GF-D8 (cell line): ENCODE measurements around the gene HCN3.
A peak's percentile ranks its signal among the peaks of the same experiment; 100 is the strongest.
"Not testable (repeated sequence)": the region's sequence is repeated elsewhere in the genome, so short reads cannot be mapped to it uniquely, and the experiment has no call there.

Source experiments
- DNase-seq: peaks from one replicate; lab custom pipeline; 2025; lab: John Stamatoyannopoulos, UW

The HCN3 gene

DNA sequence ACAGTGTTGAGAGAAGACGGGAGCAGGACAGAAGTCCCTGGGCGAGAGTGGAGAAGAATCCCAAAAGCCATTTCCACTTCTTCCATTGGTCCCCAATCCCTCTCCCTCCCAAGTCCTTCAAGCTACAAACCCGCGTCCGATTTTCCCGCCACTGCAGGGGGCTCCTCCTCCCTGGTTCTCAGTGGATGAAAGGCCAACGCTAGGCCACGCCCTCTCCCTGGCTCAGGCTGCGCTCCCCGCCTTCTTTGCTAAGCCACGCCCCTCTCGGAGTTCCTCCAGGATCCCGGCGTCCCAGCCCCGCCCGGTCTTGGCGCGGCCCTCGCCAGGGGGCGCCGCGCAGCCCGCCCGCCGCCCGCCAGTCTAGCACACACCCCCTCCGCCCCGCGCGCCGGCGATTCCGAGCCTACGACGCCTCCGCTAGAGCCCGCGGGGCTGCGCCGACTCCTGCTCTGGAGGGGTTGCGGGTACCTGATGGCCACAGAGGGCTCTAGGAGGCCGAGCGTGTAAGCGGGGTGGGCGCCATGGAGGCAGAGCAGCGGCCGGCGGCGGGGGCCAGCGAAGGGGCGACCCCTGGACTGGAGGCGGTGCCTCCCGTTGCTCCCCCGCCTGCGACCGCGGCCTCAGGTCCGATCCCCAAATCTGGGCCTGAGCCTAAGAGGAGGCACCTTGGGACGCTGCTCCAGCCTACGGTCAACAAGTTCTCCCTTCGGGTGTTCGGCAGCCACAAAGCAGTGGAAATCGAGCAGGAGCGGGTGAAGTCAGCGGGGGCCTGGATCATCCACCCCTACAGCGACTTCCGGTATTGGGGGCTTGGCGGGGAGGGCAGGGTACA, at the start of gene HCN3:
HCN3 (plus strand) TSS at position 394 of the 832 bp plus-strand sequence; CDS start at position 522, 128 bp downstream.
- peak; percentile 85 for DNase-seq

DNA sequence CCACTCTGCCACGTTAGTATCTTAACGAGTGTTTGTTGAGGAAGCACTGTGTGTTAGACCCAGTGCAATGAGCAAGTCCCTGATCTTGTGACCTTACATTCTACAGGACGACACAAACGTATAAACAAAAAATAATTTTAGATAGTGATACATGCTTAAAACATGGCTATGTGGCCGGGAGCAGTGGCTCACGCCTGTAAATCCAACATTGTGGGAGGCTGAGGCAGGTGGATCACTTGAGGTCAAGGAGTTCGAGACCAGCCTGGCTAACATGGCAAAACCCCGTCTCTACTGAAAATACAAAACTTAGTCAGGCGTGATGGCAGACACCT, 49.2 kb upstream of the HCN3 start:
- no peak for DNase-seq

DNA sequence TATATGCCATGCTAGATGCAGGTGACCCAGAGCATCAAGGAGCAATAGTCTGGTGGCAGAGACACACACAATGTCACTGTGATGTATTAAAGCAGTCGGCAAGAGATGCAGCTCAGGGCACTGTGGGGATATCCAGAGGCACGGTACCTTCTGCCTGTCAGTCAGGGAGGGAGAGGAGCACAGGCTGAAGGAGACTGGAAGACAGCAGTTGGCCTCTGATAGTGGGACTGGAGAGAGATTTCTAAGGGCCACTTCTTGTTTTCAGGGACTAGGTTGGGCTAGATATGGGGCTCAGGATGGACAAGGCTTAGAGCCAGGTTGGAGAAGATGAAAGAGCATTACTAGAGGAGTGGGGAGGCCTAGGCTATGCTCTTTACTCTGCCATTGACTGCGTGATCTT, 46.0 kb upstream of the HCN3 start:
- DNase-seq = not testable (repeated sequence)

DNA sequence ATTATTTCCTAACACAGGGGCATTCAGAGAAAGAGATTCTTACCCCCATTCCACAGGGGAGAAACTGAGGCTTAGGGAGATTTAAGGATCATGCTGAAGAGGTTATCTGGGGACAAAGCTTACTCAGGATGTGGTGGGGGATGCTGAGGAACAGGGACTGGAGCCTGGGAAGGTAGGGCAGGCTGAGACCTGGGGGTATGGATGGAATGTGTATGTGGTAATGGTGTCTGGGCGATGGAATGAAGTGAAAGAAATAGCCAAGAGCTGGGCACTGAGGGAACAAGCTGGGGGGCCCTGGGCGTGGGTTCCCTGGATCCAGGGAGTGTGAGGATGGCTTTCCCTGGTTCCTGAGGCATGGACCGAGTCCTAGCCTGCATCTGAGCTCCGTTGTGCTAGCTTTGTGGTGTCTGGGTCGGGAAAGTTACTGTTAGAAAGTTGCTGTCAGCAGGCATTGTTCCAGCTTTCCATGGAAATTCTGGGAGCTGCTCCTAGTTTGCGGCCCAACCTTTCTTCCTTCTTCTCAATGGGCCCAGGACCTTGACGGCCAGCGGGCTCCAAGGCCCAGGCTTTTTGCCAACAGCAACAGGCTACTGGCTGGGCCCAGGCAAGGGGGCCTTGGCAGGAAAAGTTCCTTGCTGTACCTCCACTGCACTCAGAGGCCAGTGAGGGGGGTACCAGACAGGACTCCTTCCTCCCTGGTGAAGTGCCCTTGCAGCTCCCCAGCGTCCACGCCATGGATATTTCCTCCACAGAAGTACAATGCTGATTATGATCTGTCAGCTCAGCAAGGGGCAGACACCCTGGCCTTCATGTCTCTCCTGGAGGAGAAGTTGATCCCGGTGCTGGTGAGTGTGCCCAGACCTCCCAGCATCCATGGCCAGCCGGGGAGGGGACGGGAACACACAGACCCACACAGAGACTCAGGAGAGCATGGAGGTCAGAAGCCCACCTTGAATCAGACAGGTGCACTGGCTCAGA, 45.0 kb upstream of the HCN3 start:
- not testable (repeated sequence) for DNase-seq

DNA sequence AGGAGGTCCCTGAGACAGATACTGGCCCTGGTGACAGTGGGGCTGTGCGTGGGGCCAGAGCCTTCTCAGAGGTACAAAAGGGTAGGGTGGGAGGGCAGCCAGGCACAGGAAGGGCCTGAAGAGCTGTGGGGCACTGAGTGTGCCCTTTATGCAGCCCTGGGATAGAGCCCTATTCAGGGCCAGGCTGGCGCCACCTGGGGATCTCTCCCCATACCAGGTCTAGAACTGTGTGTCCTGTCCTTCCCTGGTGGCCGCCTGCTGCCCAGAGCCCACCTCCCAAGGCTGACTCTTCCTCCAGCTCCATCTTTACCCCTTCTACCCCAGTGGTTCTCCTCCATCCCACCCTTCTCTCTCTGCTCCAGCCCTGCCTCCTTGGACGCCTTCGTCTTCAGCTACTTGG, 43.8 kb upstream of the HCN3 start:
- not testable (repeated sequence) for DNase-seq

- not testable (repeated sequence) for DNase-seq
Observed at GRCh38 chr1:155235375-155235774, 41.9 kb upstream of the HCN3 start.

DNA sequence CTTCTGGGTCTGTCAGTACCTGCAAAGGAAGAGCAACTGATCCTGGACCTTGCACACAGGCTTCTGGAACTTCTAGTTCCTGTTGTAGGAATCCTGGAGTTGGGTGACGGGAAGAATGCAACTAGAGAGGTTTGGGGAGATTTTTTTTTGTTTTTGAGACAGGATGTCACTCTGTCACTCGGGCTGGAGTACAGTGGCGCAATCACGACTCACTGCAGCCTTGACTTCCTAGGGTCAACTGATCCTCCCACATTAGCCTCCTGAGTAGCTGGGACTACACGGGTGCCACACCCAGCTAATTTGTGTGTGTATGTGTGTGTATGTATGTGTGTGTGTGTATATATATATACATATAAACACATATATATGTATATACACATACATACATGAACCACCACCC, 40.8 kb upstream of the HCN3 start:
- DNase-seq = no peak

DNA sequence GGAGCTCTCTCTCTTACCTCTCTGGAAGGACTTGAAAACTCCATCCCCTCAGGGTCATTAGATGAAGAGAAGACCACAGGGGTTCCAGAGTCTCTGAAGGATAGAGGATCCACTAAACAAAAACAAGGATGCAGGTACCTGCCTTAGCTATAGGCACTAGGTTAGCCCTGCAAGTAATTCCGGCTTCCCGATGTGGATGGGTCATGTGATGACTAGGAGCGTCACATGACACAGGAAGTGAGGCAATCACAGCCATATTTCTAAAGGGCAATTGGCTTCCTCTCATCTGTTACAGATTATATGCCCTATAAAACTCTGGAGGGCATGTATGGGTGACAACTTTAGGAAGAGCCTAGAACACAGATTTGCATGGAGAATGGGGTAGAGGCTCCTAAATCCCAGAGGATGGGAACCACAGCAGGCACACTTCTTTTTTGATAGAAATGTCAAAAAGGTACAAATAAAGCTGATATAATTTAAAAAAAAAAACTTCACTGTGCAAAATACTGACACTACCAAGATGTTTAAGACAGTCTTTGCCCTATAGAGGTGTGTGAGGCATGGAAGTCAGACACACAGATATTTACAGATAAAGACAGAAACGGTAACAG, 36.1 kb upstream of the HCN3 start:
- peak; percentile 71 for DNase-seq

DNA sequence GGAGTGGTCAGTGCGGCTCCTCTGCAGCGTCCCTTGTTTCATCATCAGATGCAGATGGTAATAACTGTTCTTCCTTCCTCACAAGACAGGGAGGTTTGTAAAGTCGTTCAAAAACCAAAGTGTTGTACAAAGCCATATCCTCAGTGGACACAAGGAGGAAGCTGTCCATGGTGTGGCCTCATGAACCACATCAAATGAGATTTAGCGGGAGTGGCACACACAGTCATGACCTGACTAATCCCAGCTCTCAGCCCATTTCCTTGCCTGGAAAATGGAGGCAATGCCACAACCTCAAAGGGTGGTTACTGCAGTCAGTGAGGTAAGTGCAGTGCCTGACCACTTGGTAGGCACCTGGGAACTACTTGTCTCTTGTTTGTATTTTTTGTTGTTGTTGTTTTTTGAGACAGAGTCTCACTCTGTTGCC, 35.4 kb upstream of the HCN3 start:
- peak; percentile 79 for DNase-seq

DNA sequence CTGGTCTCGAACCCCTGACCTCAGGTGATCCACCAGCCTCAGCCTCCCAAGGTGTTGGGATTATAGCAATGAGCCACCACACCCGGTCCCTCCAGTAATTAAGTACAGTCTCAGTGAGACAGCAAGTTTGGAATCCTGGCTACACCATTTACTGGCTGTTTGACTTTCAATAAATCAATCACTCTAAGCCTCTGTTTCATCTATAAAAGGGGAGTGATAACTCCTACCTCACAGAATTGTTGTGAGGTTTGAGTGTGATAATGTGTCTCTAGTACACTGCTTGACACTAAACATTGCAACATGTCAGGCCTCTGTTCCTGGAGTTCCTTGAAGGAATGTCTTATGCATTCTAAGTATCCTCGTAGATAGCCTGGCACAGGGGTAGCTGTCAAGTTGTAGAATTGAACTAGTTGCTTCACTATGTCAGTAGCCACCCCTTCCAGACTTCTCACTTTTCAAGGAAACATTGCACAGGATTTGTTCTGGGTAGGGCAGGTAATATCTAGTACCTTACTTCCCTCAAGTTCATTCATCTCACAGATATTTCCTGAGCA, 34.4 kb upstream of the HCN3 start:
- DNase-seq = no peak

- peak; percentile 98 for DNase-seq
Observed at GRCh38 chr1:155244368-155245162, 32.7 kb upstream of the HCN3 start.

- DNase-seq = no peak
Observed at GRCh38 chr1:155245163-155245524, 32.1 kb upstream of the HCN3 start.

DNA sequence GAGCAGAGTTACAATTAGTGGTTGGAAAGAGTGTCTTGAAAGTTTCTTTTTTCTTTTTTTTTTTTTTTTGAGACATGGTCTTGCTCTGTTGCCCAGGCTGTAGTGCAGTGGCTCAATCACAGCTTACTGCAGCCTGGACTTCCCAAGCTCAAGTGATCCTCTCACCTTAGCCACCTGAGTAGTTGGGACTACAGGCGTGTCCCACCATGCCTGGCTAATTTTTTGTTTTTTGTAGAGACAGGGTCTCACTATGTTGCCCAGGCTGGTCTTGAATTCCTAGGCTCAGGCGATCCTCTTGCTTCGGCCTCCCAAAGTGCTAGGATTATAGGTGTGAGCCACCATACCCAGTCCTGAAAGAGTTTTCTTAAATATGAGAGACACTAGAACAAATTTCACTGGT, 30.5 kb upstream of the HCN3 start:
- DNase-seq = not testable (repeated sequence)

GRCh38 chr1:155247667-155248553, 29.4 kb upstream of the HCN3 start:
- DNase-seq = no peak

DNA sequence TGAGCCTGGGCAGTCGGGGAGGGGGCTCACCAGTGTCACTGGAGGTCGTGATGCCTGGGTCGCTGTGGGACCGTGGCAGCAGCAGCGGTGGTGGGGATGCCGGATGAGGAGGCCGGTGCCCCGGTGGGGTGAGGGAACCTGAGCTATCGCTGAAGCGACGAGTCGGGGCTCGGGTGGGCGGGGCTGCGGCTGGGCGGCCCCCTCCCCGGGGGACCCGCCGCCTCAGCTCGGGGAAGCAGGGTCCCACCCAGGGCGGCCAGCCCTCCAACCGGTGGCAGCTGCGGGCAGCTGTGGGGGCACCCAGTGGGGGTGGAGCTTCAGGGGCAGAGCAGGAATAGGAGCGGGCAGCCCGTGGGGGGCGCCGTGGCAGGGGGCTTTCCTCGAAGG, 27.0 kb upstream of the HCN3 start:
- DNase-seq = no peak

DNA sequence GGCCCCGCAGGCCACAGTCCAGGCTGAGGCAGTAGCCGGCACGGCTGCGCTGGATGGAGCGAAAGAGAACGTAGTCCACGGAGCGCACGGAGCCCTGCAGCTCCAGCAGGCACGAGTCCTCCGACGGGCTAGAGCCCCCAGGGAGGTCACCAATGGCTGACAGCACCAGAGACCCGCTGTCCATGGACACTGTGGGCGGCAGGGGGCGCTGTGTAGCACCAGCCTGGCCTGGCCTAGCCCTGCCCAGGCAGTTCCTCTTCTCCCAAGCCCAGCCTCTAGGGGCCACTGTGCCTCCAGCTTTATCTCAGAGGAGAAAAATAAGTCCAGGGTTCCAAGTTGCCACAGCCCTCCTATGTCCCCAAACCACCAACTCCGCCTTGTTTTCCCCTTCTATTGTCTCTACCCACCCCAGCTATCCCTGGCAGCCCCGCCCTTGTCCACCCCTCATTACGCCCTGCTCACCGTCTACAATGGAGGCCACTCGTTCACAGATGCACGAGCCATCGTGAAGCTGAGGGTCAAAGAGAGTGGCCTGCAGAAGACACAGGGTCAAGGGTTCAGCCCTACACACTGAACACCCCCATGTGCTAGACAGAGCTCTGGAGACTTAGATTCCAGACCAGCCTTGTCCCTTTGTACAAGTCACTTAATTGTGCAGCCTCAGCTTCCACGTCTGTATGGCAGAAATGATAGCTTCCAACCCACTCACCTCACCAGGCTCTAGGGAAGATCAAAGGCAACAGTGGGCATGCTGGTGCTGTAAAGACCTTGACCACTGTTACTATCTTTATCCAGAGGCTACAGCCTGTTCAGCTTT, 26.4 kb upstream of the HCN3 start:
- DNase-seq = peak; percentile 66

DNA sequence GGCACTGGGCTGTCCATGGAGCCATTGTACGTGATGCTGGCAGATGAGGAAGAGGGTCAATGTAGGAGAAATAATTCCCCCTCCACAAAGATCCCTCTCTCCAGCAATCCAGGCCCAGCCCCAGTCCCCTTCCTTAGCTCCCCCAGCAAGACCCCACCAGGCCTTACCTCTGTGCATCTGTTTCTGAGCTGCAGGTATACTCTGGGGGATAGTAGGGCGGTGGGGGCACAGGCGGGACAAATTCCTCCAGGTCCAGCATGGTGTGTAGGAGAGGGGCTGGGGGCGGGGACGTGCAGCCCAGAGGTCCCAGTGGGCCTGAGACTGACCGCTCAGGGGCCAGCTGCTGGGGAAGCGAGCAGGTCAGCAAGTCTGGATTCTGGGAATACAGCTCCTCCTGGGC, 25.7 kb upstream of the HCN3 start:
- no peak for DNase-seq

- no peak for DNase-seq
Observed at GRCh38 chr1:155253208-155253607, 24.1 kb upstream of the HCN3 start.

DNA sequence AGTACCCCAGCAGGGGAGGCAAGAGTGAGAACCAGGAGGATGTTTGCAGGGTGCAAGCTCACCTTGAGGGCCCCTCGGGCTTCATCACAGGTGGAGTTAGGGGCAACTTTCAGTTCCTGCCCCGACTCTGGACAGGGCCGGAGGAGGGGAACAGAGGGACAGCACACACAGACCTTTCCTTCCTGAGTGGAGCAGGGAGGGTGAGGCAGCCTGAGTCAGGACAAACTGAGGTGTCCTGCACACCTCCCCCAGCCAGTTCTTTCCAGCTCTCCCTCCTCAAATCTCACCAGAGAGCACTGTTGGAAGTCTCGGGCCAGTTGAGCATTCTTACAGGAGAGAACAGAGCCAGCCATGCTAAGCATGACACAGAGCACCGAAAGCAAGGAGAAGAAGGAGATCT, 23.5 kb upstream of the HCN3 start:
- no peak for DNase-seq
